Cerebellar cortex (tissue), 1 donor: ENCODE data around the gene LDHB.
"Not testable (repeated sequence)": the region's sequence is repeated elsewhere in the genome, so short reads cannot be mapped to it uniquely, and the experiment has no call there.

Experiments
- DNase-seq: peaks from one replicate; pipeline ENCODE4 v3.0.0-alpha.2; 2015; ENCODE audit warnings: low spot score

The LDHB gene

GRCh38 chr12:21657326-21658077, at the start of gene LDHB:
Gene LDHB, minus strand, starts transcription at chr12:21657842. Its CDS starts 3,171 bp downstream, at chr12:21654671.
- DNase-seq, result peak; percentile 95

GRCh38 chr12:21704847-21705246, 47.2 kb upstream of the LDHB start:
- no peak for DNase-seq

- DNase-seq, result no peak
Observed at GRCh38 chr12:21699851-21700250, 42.2 kb upstream of the LDHB start.

- peak; percentile 39 for DNase-seq
Observed at GRCh38 chr12:21697904-21698630, 40.4 kb upstream of the LDHB start.

GRCh38 chr12:21696625-21697024, 39.0 kb upstream of the LDHB start:
- no peak for DNase-seq

- no peak for DNase-seq
Observed at GRCh38 chr12:21695986-21696385, 38.3 kb upstream of the LDHB start.

GRCh38 chr12:21694660-21695059, 37.0 kb upstream of the LDHB start:
- DNase-seq, result no peak

- DNase-seq, result no peak
Observed at GRCh38 chr12:21691515-21691914, 33.9 kb upstream of the LDHB start.

GRCh38 chr12:21690704-21691368, 33.2 kb upstream of the LDHB start:
- DNase-seq, result no peak

GRCh38 chr12:21683115-21683514, 25.5 kb upstream of the LDHB start:
- peak; percentile 53 for DNase-seq

GRCh38 chr12:21678959-21679358, 21.3 kb upstream of the LDHB start:
- DNase-seq, result no peak

- no peak for DNase-seq
Observed at GRCh38 chr12:21677622-21678277, 20.1 kb upstream of the LDHB start.

- no peak for DNase-seq
Observed at GRCh38 chr12:21677204-21677603, 19.6 kb upstream of the LDHB start.

- no peak for DNase-seq
Observed at GRCh38 chr12:21676776-21677175, 19.1 kb upstream of the LDHB start.

GRCh38 chr12:21675641-21676040, 18.0 kb upstream of the LDHB start:
- no peak for DNase-seq

- no peak for DNase-seq
Observed at GRCh38 chr12:21675096-21675495, 17.5 kb upstream of the LDHB start.

GRCh38 chr12:21673830-21674552, 16.3 kb upstream of the LDHB start:
- not testable (repeated sequence) for DNase-seq

- no peak for DNase-seq
Observed at GRCh38 chr12:21672146-21672545, 14.5 kb upstream of the LDHB start.

GRCh38 chr12:21666722-21667121, 9.1 kb upstream of the LDHB start:
- no peak for DNase-seq

- no peak for DNase-seq
Observed at GRCh38 chr12:21665816-21666215, 8.2 kb upstream of the LDHB start.

GRCh38 chr12:21662122-21662792, 4.6 kb upstream of the LDHB start:
- no peak for DNase-seq
